ENCODE measurements around the gene LACRT. TPM values are rescaled to one million over a fixed set of nuclear protein-coding genes. Genes with fewer than 3 reads are reported as not detected.

LACRT gene
- total RNA-seq, 1 experiment from 2014 or later = not detected

GRCh38 chr12:54601841-54602240 lies 32.9 kb downstream of the LACRT start:
- Histone ChIP-seq H3K27ac (no peak overlapping the region), H3K36me3 (no peaks in the 10 kb centered on the region), H3K9me3 (replicated peaks) (no peaks in the 10 kb centered on the region), H3K27me3 (no peaks in the 10 kb centered on the region), H3K4me1 (peaks cover 10% of the 10 kb centered on the region), H3K4me3 (no peak overlapping the region)
- peak; percentile 40 to 68 for DNase-seq

- DNase-seq = no peak
- Histone ChIP-seq H3K27me3 (peaks cover 7% of the 10 kb centered on the region), H3K36me3 (no peaks in the 10 kb centered on the region), H3K27ac (no peak overlapping the region), H3K4me3 (no peak overlapping the region), H3K9me3 (replicated peaks) (no peaks in the 10 kb centered on the region), H3K4me1 (peaks cover 10% of the 10 kb centered on the region)
Observed at GRCh38 chr12:54598970-54599369, 35.7 kb downstream of the LACRT start.

DNA sequence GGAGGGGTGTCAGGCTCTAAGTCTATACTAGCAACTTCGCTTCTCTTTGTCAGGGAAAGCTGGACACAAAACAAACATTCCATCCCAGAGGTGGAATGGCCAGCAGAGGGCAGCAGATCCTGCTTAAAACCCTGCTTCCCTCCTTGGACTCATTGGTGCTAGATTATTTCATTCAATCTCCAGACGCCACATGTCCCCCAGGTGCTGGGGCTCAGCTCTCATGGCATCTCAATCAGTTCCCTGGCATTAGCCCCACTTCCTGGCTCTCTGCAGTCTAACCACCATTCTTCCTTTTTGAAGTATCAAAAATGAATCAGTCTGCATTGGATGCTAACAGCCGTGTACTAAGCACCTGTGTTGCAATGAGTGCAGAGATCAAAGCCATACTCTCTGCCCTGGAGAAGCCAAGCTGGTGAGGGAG lies 38.2 kb downstream of the LACRT start:
- H3K27ac ChIP-seq = no peak overlapping the region
- no peaks in the 10 kb centered on the region for H3K36me3 ChIP-seq
- H3K9me3 ChIP-seq (replicated peaks) = no peaks in the 10 kb centered on the region
- H3K4me3 ChIP-seq = no peak overlapping the region
- DNase-seq = peak; percentile 41 to 77
- peaks cover 14% of the 10 kb centered on the region for H3K27me3 ChIP-seq
- H3K4me1 ChIP-seq = 0 out of 2 replicates have a peak, but pooled peaks cover 2% of the 10 kb centered on the region

- 0 out of 2 replicates have a peak, but pooled peaks cover 2% of the 10 kb centered on the region for H3K4me1 ChIP-seq
- peaks cover 14% of the 10 kb centered on the region for H3K27me3 ChIP-seq
- H3K9me3 ChIP-seq (replicated peaks) = no peaks in the 10 kb centered on the region
- no peak overlapping the region for H3K27ac ChIP-seq
- no peak overlapping the region for H3K4me3 ChIP-seq
- no peak for DNase-seq
- no peaks in the 10 kb centered on the region for H3K36me3 ChIP-seq
Observed at GRCh38 chr12:54595471-54595870, 39.2 kb downstream of the LACRT start.

DNA sequence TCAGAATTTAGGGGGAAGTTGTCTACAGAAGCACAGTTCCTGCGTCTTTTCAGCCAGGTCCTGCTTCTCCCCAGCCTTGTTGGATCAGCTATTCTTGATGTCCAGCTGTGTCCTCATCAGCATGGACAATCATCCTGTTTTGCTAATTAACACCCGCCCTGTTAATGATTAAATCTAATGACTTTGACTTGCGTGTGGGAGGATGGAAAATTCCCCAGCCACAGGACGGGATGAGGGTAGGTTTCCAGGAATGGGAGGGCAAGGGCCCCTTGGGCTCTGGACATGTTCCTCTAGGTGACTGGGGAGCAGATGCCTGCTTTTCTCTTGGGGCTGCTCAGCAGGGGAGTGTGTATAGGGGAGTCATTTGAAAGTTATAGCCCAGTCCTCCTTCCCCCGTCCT lies 41.0 kb downstream of the LACRT start:
- Histone ChIP-seq H3K27ac (no peak overlapping the region), H3K36me3 (no peaks in the 10 kb centered on the region)
- DNase-seq = no peak

DNA sequence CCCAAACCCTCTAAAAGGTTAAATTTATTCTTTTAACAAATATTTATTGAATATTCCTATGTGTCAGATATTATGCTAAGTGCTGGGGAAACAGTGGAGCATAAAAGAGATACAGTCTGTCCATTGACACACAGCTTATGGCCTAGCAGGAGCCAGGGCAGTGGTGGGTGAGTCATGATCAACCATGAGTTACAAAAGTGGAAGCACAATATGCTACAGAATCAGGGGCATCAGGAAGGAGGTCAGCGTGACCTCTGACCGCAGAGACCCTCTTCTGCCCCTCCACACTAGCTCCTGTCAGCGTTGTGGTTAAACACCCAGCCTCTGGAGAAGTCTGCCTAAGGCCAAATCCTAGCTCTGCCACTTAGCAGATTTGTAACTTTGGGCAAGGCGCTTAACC lies 41.6 kb downstream of the LACRT start:
- no peak overlapping the region for H3K4me3 ChIP-seq
- H3K9me3 ChIP-seq (replicated peaks) = no peaks in the 10 kb centered on the region
- no peaks in the 10 kb centered on the region for H3K36me3 ChIP-seq
- peaks cover 14% of the 10 kb centered on the region for H3K27me3 ChIP-seq
- no peak for DNase-seq
- H3K4me1 ChIP-seq = no peaks in the 10 kb centered on the region
- H3K27ac ChIP-seq = no peak overlapping the region

More for the DNA sequence above, 41.0 kb downstream of the LACRT start:
- H3K4me1 ChIP-seq = no peaks in the 10 kb centered on the region
- no peaks in the 10 kb centered on the region for H3K9me3 ChIP-seq (replicated peaks)
- no peak overlapping the region for H3K4me3 ChIP-seq
- H3K27me3 ChIP-seq = peaks cover 14% of the 10 kb centered on the region

GRCh38 chr12:54592316-54592715 lies 42.4 kb downstream of the LACRT start:
- Histone ChIP-seq H3K4me3 (no peak overlapping the region), H3K27ac (no peak overlapping the region), H3K27me3 (peaks cover 14% of the 10 kb centered on the region), H3K9me3 (replicated peaks) (no peaks in the 10 kb centered on the region), H3K4me1 (no peaks in the 10 kb centered on the region), H3K36me3 (no peaks in the 10 kb centered on the region)
- DNase-seq = no peak

DNA sequence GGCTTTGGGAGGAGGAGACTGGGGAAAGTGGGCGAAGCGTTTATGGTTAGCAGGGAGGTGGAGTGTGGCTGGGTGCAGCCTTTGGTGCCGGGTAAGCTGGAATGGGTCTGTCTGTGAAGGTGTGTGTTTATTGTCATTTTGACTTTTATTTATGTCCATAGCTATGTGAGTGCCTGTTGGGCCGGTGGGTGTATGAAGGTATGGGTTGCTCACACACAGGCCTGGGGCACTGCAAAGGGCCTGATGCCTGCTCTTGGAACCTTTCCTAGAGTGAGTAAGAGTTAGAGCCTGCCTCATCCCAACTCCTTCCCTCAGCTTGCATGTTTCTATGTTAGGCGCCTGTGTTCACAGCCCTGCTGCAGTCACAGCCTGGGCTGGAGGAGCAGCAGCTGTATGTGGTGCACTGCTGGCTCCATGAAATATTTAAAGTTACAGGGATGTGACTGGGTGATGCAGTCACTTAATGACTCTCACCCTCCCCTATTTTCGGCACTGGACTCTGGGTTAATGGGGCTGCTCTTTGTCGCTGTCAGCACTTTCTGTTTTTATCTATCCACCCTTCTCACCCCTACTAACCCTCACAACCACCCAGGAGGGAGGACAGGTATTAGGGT lies 43.6 kb downstream of the LACRT start:
- Histone ChIP-seq H3K27ac (no peak overlapping the region), H3K27me3 (peaks cover 11% of the 10 kb centered on the region), H3K9me3 (replicated peaks) (no peaks in the 10 kb centered on the region), H3K4me3 (no peak overlapping the region), H3K4me1 (no peaks in the 10 kb centered on the region), H3K36me3 (no peaks in the 10 kb centered on the region)
- no peak for DNase-seq

DNA sequence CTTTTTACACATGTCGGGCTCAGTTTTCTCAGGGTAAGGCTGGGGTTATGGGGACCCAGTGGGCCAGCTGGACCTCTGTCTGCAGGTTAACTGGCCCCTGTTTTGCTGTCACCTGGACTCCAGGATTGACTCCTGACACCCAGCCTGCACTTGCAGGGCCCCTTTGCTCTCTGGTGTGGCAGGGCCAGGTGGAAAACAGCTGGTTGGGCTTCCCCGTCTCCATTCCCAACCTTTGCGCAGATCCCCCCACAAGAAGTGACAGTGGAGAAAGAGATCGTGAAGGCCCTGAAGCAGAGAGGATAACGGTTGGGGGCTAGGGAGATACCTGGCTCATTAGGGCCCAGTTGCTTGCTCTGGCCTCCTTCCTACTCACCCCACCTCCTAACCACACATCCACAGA lies 44.7 kb downstream of the LACRT start:
- no peak for DNase-seq
- Histone ChIP-seq H3K4me3 (no peak overlapping the region), H3K27me3 (peaks cover 10% of the 10 kb centered on the region), H3K9me3 (replicated peaks) (no peaks in the 10 kb centered on the region), H3K4me1 (no peaks in the 10 kb centered on the region), H3K27ac (no peak overlapping the region), H3K36me3 (no peaks in the 10 kb centered on the region)

DNA sequence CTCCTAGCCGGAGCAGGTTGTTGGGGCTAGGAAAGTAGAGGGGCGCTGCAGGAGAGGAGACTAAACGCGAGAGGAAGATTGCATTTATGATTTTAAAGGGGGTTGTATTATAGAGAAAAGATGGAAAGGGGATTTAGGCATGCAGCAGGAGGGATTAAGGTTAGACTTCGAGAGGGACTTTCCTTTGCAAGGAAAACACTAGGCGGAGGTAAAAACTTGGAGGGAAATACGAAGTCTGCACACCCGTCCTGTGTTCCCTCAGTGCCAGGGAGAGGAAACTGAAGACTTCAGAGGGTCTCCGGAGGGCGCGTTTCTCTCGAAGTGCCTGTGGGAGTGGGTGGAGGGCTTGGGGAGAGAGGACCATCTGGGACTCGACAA lies 45.8 kb downstream of the LACRT start:
- no peak for DNase-seq
- Histone ChIP-seq H3K4me3 (no peak overlapping the region), H3K27ac (no peak overlapping the region), H3K4me1 (no peaks in the 10 kb centered on the region), H3K9me3 (replicated peaks) (no peaks in the 10 kb centered on the region), H3K27me3 (peaks cover 7% of the 10 kb centered on the region), H3K36me3 (no peaks in the 10 kb centered on the region)

DNA sequence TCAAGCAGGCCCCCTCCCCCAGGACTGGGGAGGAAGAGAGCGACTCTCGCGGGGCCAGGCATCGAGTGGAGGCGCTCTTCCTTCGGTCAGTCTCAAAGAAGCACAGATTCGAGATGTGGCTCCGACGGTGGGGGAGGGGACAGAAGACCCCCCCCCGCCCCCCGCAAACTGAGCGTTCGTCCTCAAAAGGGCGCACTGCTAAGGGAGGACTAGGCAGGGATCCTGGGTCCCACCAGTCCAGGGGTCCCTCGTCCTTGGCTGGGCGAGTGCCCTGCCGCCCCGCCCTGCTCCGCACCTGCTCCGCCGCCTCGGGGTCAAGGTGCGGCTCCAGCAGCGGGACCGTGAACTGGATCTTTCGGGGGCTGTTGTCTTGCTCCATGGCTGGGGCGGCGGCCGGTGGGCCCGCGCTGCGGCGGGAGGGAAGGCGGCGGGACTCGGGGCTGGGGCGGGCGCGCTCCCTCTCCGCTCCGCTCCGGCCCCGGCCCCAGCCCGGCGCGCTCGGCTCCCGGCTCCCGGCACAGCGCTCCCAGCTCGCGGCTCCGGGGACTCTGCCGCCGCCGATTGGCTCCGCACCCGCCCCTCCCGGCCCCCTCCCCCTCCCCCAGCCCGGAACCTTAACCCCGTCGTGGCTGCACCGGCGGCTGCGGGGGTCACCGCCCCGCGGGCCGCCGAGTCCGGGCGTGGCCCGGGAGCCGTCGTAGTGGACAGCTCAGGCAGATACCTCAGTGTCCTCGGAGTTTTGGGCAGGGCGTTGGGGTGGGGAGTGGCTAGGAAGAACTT lies 46.4 kb downstream of the LACRT start, which contains the start of gene PPP1R1A:
Gene PPP1R1A, minus strand, starts transcription at position 550 of the 780 bp plus-strand sequence. Its CDS starts 171 bp downstream, at position 379.
- no peak for DNase-seq
- Histone ChIP-seq H3K27ac (no peak within 1 kb of the TSS), H3K4me1 (no peaks in the 10 kb centered on the region)

GRCh38 chr12:54587315-54587873 lies 47.3 kb downstream of the LACRT start:
- no peak overlapping the region for H3K4me3 ChIP-seq
- H3K9me3 ChIP-seq (replicated peaks) = no peaks in the 10 kb centered on the region
- H3K4me1 ChIP-seq = no peaks in the 10 kb centered on the region
- H3K36me3 ChIP-seq = no peaks in the 10 kb centered on the region
- H3K27me3 ChIP-seq = peaks cover 4% of the 10 kb centered on the region; the same call in 1 of the 2 replicates
- H3K27ac ChIP-seq = no peak overlapping the region
- no peak for DNase-seq

More for the DNA sequence above, 46.4 kb downstream of the LACRT start, which contains the start of gene PPP1R1A:
- H3K4me3 ChIP-seq = no peak within 1 kb of the TSS
- no peaks in the 10 kb centered on the region for H3K9me3 ChIP-seq (replicated peaks)
- H3K27me3 ChIP-seq = peaks cover 7% of the 10 kb centered on the region; the same call in 1 of the 2 replicates
- H3K36me3 ChIP-seq = no peaks in the 10 kb centered on the region

DNA sequence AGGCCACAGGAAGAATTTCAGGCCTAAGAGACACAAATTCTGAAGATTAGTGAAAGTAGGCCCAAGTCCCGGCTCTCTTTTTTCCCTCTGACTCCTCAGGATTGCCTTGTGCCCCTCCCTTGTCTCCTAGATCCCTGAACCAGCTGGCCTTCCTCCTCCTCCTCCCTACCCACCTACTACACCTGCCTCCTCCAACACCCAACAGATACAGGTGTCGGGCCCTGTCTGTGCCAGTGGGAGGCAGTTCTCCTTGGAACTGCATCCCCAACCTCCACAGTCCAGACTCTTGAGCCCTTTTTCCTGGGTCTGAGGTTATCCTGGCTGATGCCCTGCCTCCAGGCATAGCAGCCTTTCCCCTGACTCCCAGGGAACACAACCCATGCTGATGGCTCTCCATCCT lies 48.1 kb downstream of the LACRT start:
- Histone ChIP-seq H3K4me3 (no peak overlapping the region), H3K27ac (no peak overlapping the region), H3K4me1 (no peaks in the 10 kb centered on the region), H3K9me3 (replicated peaks) (no peaks in the 10 kb centered on the region), H3K27me3 (peaks cover 4% of the 10 kb centered on the region; the same call in 1 of the 2 replicates), H3K36me3 (no peaks in the 10 kb centered on the region)
- DNase-seq = no peak

DNA sequence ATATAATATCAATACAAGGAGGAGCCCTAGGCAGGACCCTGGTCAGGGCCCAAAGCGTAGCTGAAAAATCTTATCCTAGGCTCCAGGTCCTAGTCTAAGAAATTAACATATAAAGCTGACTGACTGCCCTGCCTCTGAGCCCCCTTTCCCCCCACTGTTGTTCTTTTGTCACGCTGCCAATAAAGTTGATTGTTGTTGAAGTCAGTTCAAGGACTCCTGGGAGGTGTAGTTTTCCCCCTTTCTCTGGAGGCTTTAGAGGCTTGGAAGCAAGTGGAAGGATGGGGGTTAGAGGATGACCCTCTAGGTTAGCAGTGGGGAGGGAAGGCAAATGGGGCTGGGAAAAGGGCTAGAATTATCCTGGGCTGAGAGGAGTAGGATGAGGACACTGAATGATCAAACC lies 49.5 kb downstream of the LACRT start:
- DNase-seq = no peak
- Histone ChIP-seq H3K9me3 (replicated peaks) (no peaks in the 10 kb centered on the region), H3K27me3 (peaks cover 7% of the 10 kb centered on the region; the same call in 1 of the 2 replicates), H3K4me1 (no peaks in the 10 kb centered on the region), H3K27ac (no peak overlapping the region), H3K4me3 (no peak overlapping the region), H3K36me3 (no peaks in the 10 kb centered on the region)

DNA sequence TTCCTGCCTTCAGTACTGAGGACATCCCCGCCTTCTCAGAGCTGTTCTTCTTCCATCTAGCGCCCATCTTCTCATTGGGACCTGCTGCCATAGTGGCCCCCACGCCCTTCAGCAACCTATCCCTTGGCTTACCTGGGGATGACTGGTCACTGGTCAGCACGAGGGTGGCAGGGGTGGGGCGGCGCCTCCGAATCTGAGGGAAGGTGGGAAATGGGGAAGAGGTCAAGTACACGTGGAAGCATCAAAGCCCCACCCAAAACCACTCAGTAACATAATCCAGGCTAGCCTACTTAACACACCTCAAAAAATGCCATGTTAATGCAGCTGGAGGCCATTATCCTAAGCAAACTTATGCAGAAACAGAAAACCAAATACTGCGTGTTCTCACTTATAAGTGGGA lies 50.6 kb downstream of the LACRT start:
- H3K9me3 ChIP-seq (replicated peaks) = no peaks in the 10 kb centered on the region
- H3K4me3 ChIP-seq = no peak overlapping the region
- H3K27me3 ChIP-seq = peaks cover 11% of the 10 kb centered on the region
- DNase-seq = no peak
- H3K4me1 ChIP-seq = no peaks in the 10 kb centered on the region
- no peak overlapping the region for H3K27ac ChIP-seq
- H3K36me3 ChIP-seq = no peaks in the 10 kb centered on the region
